DMS114 treated with DMSO at 0.1 percent for 48 hours (cell line): ENCODE data around the gene PRLHR.
"Not testable (repeated sequence)": the region's sequence is repeated elsewhere in the genome, so short reads cannot be mapped to it uniquely, and the experiment has no call there.

Experiments
- DNase-seq: peaks from one replicate; lab custom pipeline; 2025; ENCODE audit not compliant: unreplicated experiment; lab: John Stamatoyannopoulos, UW

PRLHR gene

GRCh38 chr10:118595598-118596425 is at the start of gene PRLHR:
PRLHR (minus strand) TSS chr10:118595648; CDS start chr10:118595244, 404 bp downstream.
- DNase-seq: peak; percentile 62

- no peak for DNase-seq
Observed at GRCh38 chr10:118642228-118642627, 46.8 kb upstream of the PRLHR start.

- no peak for DNase-seq
Observed at GRCh38 chr10:118638680-118639079, 43.2 kb upstream of the PRLHR start.

GRCh38 chr10:118635674-118636402 is 40.4 kb upstream of the PRLHR start:
- DNase-seq: no peak

GRCh38 chr10:118633786-118634185 is 38.3 kb upstream of the PRLHR start:
- DNase-seq: no peak

- no peak for DNase-seq
Observed at GRCh38 chr10:118629211-118629610, 33.8 kb upstream of the PRLHR start.

- no peak for DNase-seq
Observed at GRCh38 chr10:118628397-118628796, 32.9 kb upstream of the PRLHR start.

GRCh38 chr10:118626953-118627352 is 31.5 kb upstream of the PRLHR start:
- no peak for DNase-seq

- DNase-seq: no peak
Observed at GRCh38 chr10:118625504-118625903, 30.1 kb upstream of the PRLHR start.

- no peak for DNase-seq
Observed at GRCh38 chr10:118624747-118625146, 29.3 kb upstream of the PRLHR start.

- no peak for DNase-seq
Observed at GRCh38 chr10:118621304-118621942, 26.0 kb upstream of the PRLHR start.

GRCh38 chr10:118613863-118614262 is 18.4 kb upstream of the PRLHR start:
- DNase-seq: not testable (repeated sequence)

- DNase-seq: no peak
Observed at GRCh38 chr10:118610577-118610976, 15.1 kb upstream of the PRLHR start.

- no peak for DNase-seq
Observed at GRCh38 chr10:118607768-118608354, 12.4 kb upstream of the PRLHR start.

- DNase-seq: no peak
Observed at GRCh38 chr10:118605694-118606093, 10.2 kb upstream of the PRLHR start.

- no peak for DNase-seq
Observed at GRCh38 chr10:118596426-118597124, 1.1 kb upstream of the PRLHR start.

- DNase-seq: no peak
Observed at GRCh38 chr10:118595064-118595420, 406 bp downstream of the PRLHR start.

GRCh38 chr10:118594392-118595063 is 920 bp downstream of the PRLHR start:
- no peak for DNase-seq

GRCh38 chr10:118592675-118593330 is 2.6 kb downstream of the PRLHR start:
- no peak for DNase-seq

- DNase-seq: no peak
Observed at GRCh38 chr10:118590334-118590733, 5.1 kb downstream of the PRLHR start.
